ENCODE measurements around the gene ABTB2. TPM values are rescaled to one million over a fixed set of nuclear protein-coding genes. Genes with fewer than 3 reads are reported as not detected.
A peak's percentile ranks its signal among the peaks of the same experiment; 100 is the strongest.
"Not testable (repeated sequence)": the region's sequence is repeated elsewhere in the genome, so short reads cannot be mapped to it uniquely, and the experiment has no call there.

Gene ABTB2
- total RNA-seq, 1 experiment from 2014 or later, result 3.1 TPM

DNA sequence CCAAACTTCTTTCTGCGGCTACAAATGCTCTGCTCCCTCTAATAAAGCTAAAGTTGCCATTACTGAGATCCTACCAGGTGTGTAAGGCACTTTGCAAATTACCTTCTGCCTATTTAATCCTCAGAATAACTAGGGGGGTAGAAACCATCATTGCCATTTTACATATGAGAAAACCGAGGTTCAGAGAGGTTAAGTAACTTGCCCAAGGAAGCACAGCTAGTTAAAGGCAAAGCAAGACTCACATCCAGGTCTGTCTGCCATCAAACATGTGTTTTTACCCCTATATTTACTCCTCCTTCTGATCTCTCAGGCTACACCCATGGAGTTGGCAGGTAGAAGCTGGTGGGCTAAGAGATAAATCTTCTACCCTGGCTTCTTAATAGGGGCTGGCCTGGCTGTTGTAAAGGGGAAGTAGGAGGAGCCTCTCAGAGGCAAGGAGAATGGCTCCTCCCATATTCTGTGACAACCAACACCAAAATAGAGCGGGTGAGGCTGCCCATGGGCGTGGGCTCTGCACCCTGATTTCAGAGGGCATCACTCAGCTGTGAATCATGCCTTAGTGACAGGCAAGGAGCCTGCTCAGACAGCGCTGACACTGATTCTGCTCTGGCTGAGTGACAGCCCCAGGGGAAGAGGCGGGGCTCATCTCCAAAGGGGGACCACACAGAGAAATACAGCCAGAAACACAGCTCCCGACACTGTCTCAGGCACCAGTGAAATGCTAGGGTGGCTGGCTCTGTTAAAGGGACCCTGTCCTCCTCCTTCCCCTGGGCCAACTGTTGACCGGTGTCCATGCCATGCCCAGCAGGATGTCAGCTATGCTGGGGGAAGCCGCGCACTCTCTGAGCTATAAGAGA lies 106.8 kb downstream of the ABTB2 start:
- CTCF ChIA-PET, result interaction anchor here (1.1 to 4.2 kb wide), 5 partner anchors 9 to 76 kb away, joined by 3 to 16 read pairs (median 3); no protein-coding TSS in a partner anchor
- TF ChIP-seq, protein P1, sequence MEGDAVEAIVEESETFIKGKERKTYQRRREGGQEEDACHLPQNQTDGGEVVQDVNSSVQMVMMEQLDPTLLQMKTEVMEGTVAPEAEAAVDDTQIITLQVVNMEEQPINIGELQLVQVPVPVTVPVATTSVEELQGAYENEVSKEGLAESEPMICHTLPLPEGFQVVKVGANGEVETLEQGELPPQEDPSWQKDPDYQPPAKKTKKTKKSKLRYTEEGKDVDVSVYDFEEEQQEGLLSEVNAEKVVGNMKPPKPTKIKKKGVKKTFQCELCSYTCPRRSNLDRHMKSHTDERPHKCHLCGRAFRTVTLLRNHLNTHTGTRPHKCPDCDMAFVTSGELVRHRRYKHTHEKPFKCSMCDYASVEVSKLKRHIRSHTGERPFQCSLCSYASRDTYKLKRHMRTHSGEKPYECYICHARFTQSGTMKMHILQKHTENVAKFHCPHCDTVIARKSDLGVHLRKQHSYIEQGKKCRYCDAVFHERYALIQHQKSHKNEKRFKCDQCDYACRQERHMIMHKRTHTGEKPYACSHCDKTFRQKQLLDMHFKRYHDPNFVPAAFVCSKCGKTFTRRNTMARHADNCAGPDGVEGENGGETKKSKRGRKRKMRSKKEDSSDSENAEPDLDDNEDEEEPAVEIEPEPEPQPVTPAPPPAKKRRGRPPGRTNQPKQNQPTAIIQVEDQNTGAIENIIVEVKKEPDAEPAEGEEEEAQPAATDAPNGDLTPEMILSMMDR (IDR thresholded peaks at IDR 0.05; ENCODE audit: unreplicated experiment), result no peak
- no TSS peak for BruUV-seq (replicated peaks)
- intact Hi-C loops (cut with micrococcal nuclease), result loop anchor here (5.0 kb wide), 1 partner anchor 106 kb away; the partner anchor contains the start of gene ABTB2
- peak; percentile 80 for DNase-seq (ENCODE audit: unreplicated experiment)
- Mint-ChIP-seq H3K27ac (ENCODE audit: low read depth, unreplicated experiment) (peak overlapping the region; percentile 11), H3K36me3 (ENCODE audit: insufficient read depth, unreplicated experiment) (no peaks in the 10 kb centered on the region), H3K4me3 (ENCODE audit: unreplicated experiment) (no peak overlapping the region), H3K4me1 (ENCODE audit: insufficient read depth, unreplicated experiment) (peaks cover 16% of the 10 kb centered on the region), H3K9me3 (ENCODE audit: unreplicated experiment) (no peaks in the 10 kb centered on the region), H3K27me3 (ENCODE audit: insufficient read depth, unreplicated experiment) (no peaks in the 10 kb centered on the region)
- POLR2A ChIA-PET, result interaction anchor here (0.6 to 2.1 kb wide), 7 partner anchors 12 to 319 kb away, joined by 3 to 8 read pairs (median 3); no protein-coding TSS in a partner anchor

DNA sequence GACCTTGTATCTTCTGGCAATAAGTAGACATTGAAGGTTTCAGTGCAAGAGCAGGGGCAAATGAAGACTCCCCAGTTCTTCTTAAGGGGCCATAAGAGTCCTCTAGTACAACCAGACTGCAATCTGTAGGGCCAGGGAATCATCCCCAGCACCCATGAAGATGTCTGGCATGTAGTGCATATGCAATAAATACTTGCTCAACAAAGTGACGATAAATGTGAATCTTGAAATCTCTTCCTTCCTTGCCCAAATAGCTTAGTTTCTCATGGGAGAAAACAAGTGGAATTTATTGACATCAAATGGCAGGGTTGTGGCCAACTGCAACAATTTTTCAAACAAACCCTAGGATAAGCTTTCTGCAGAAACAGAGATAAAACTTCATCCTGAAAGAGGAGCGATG lies 107.6 kb downstream of the ABTB2 start:
- intact Hi-C loops (cut with micrococcal nuclease), result loop anchor here (5.0 kb wide), 1 partner anchor 107 kb away; the partner anchor contains the start of gene ABTB2
- Mint-ChIP-seq H3K27me3 (ENCODE audit: insufficient read depth, unreplicated experiment) (no peaks in the 10 kb centered on the region), H3K4me1 (ENCODE audit: insufficient read depth, unreplicated experiment) (peaks cover 16% of the 10 kb centered on the region), H3K27ac (ENCODE audit: low read depth, unreplicated experiment) (peak overlapping the region; percentile 10), H3K4me3 (ENCODE audit: unreplicated experiment) (no peak overlapping the region), H3K36me3 (ENCODE audit: insufficient read depth, unreplicated experiment) (no peaks in the 10 kb centered on the region), H3K9me3 (ENCODE audit: unreplicated experiment) (no peaks in the 10 kb centered on the region)
- ChIA-PET CTCF (interaction anchor here (1.1 to 4.2 kb wide), 2 partner anchors 17 to 75 kb away, joined by 3 to 16 read pairs; no protein-coding TSS in a partner anchor), POLR2A (interaction anchor here (1.1 to 2.1 kb wide), 4 partner anchors 11 to 25 kb away, joined by 3 to 8 read pairs (median 4); no protein-coding TSS in a partner anchor)
- BruUV-seq (replicated peaks), result no TSS peak
- TF ChIP-seq, protein P1 (IDR thresholded peaks at IDR 0.05; ENCODE audit: unreplicated experiment), result no peak
- no peak for DNase-seq (ENCODE audit: unreplicated experiment)

DNA sequence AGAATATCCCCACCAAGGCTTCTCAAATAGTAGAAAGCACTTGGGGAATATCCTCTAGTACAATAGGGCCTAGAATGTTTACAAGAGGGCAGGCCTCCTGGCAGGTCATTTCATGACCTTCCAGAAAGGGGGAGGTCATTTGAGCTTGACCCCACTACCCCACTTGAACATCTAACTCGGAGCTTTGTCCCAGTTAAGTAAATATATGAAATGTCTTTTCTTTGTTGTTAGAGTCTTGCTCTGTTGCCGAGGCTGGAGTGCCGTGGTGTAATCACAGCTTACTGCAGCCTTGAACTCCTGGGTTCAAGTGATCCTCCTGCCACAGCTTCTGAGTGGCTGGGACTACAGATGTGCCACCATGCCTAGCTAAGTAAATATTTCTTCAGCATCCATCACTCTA lies 108.4 kb downstream of the ABTB2 start:
- ChIA-PET CTCF (interaction anchor here (0.6 to 4.2 kb wide), 6 partner anchors 12 to 75 kb away, joined by 3 to 16 read pairs (median 3); no protein-coding TSS in a partner anchor), POLR2A (interaction anchor here (1.4 to 2.1 kb wide), 2 partner anchors 10 to 25 kb away, joined by 5 to 8 read pairs; no protein-coding TSS in a partner anchor)
- Mint-ChIP-seq H3K27me3 (ENCODE audit: insufficient read depth, unreplicated experiment) (no peaks in the 10 kb centered on the region), H3K4me3 (ENCODE audit: unreplicated experiment) (no peak overlapping the region), H3K9me3 (ENCODE audit: unreplicated experiment) (no peaks in the 10 kb centered on the region), H3K36me3 (ENCODE audit: insufficient read depth, unreplicated experiment) (no peaks in the 10 kb centered on the region), H3K27ac (ENCODE audit: low read depth, unreplicated experiment) (peak overlapping the region; percentile 10), H3K4me1 (ENCODE audit: insufficient read depth, unreplicated experiment) (peaks cover 16% of the 10 kb centered on the region)
- intact Hi-C loops (cut with micrococcal nuclease), result no loop called here
- no peak for DNase-seq (ENCODE audit: unreplicated experiment)
- BruUV-seq (replicated peaks), result no TSS peak
- TF ChIP-seq, protein P1 (IDR thresholded peaks at IDR 0.05; ENCODE audit: unreplicated experiment), result no peak

DNA sequence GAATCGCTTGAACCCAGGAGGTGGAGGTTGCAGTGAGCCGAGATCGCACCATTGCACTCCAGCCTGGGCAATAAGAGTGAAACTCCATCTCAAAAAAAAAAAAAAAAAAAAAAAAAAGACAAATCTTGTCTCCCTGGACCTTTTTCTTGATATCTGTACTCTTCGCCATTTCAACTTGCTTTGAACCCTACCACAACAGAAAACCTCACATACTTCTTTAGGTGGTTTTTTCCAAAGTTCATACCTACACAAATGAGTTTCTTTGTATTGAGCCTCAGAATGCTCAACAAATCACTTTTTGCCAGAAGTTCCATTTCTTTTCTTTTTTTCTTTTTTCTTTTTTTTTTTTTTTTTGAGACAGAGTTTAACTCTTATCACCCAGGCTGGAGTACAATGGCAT lies 111.3 kb downstream of the ABTB2 start:
- DNase-seq (ENCODE audit: unreplicated experiment); intact Hi-C loops (cut with micrococcal nuclease); H3K36me3 Mint-ChIP-seq (ENCODE audit: insufficient read depth, unreplicated experiment); H3K27me3 Mint-ChIP-seq (ENCODE audit: insufficient read depth, unreplicated experiment); H3K4me3 Mint-ChIP-seq (ENCODE audit: unreplicated experiment); BruUV-seq (replicated peaks); H3K27ac Mint-ChIP-seq (ENCODE audit: low read depth, unreplicated experiment); H3K9me3 Mint-ChIP-seq (ENCODE audit: unreplicated experiment): not testable (repeated sequence)
- CTCF ChIA-PET, result interaction anchor here (0.8 to 4.2 kb wide), 2 partner anchors 8 to 72 kb away, joined by 3 to 16 read pairs; no protein-coding TSS in a partner anchor
- POLR2A ChIA-PET, result interaction anchor here (0.6 kb wide), 1 partner anchor 487 kb away, joined by 4 read pairs; no protein-coding TSS in a partner anchor
- peaks cover 24% of the 10 kb centered on the region for H3K4me1 Mint-ChIP-seq (ENCODE audit: insufficient read depth, unreplicated experiment)

All from MCF 10A (cell line).